ENCODE results near the gene MTRR.
"Not testable (repeated sequence)": the region's sequence is repeated elsewhere in the genome, so short reads cannot be mapped to it uniquely, and the experiment has no call there.

Gene MTRR

GRCh38 chr5:7902666-7903625 lies 34.0 kb downstream of the MTRR start:
- DNase-seq = no peak

DNA sequence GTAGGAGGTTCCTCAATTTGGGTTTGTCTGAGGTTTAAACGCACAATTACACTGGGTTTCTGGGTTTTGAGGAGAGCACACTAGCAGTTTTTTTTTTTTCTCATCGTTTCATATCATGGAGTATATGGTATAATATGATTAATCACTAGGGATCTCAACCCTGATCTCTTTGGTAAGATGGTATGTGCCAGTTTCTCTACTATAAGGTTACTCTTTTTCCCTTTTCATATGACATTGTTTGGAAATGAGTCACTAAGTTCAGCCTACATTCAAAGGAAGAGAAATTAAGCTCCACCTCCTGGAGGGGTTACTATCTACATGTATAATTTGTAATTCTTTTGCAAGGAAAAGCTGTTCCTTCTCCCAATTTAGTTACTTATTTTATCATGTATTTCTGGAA lies 35.2 kb downstream of the MTRR start:
- no peak for DNase-seq

DNA sequence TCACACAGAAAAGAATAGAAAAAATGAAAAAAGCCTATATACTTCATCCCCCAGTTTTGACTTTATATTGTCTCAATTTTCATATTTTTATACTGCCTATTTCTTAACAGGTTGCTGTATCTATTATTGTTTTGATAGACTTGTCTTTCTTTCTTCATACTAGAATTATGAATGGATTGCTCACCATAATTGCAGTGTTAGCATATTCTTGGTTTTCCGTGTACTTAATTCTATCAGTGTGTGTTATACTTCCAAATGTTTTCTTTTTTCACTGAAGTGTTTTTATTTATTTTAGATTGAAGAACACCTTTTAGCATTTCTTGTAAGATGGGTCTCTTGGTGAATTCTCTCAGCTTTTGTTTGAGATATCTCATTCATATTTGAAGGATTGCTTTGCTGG lies 38.7 kb downstream of the MTRR start:
- no peak for DNase-seq

DNA sequence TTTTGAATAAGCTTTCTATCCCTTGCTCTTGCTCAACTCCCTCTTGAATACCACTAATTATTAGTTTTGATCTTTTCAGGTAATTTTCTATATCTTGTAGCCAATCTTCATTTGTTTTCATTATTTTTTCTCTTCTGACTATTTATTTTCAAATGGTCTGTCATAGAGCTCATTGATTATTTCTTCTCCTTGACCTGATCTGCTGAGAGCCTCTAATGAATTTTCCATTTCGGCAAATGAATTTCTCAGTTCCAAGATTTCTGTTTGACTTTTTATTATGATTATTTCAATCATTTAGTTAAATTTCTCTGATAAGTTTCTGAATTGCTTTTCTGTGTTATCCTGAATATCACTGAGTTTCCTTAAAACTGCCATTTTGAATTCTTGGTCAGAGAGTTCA lies 39.4 kb downstream of the MTRR start:
- no peak for DNase-seq

- no peak for DNase-seq
Observed at GRCh38 chr5:7910738-7911428, 41.9 kb downstream of the MTRR start.

DNA sequence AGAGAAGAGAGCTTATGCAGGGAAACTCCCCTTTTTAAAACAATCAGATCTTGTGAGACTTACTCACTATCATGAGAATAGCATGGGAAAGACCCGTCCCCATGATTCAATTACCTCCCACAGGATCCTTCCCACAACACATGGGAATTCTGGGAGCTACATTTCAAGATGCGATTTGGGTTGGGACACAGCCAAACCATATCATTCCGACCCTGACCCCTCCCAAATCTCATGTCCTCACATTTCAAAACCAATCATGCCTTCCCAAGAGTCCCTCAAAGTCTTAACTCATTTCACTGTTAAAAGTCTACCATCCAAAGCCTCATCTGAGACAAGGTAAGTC lies 42.5 kb downstream of the MTRR start:
- not testable (repeated sequence) for DNase-seq

DNA sequence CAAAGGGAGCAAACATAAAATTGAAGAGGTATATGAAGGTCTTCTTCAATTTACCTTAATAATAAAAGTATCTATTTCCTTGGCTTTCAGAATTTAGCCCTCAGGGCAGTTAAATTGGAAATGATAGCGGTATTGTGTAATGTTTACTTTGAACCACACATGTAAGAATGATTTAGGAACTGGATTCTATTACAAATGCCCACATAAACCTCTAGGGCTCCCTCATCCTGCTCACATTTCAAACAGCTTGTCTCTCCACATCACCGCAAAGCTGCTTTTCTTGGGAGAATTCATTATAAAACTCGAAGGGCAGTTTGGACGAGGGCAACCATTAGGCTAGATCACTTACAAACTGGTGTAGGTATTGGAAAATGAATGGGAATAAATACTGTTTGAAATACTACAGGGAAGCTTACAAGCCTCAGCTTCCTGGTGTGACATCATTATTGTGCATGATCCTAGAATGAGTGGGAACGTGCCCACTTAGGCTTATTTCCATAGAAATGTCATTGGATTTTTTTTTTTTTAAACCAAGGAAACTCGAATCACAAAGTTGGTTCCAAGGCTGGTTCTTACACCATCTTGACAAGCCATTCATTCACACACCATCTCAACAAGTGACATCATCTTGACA lies 47.3 kb downstream of the MTRR start:
- DNase-seq = no peak

DNA sequence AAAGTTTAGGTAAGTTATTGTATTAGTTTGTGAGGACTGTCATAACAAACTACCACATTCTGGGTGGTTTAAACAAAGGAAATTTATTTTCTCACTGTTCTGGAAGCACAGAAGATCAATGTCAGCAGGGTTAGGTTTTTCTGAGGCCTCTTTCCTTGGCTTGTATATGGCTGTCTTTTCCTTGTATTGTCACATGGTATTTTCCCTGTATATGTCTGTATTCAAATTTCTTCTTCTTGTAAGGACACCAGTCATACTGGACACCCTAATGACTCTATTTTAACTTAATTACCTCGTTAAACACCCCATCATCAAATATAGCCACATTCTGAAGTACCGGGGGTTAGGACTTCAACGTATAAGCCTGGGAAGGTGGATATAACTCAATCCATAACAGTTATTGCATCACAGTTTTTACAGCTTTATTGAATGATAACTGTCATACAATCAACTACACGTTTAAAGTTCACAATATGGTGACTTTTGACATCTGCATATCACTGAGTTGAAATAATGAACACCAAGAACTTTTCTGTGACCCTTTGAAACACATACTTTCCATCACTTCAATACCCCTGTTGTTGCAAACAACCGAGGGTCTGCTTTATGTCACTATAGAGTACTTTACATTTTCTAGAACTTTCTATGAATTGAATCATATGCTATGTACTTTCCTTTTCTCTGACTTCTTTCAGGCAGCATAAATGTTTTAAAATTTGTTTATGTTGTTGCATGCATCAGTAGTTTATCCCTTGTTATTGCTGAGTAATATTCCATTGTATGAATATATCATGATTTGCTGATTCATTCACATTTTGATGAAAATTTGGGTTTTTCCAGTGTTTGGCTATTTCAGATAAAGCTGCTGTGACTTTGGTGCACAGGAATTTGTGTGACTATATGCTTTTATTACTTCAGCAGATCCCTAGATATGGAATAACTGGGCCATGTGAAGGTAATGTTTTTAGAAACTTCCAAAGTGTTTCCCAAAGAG lies 48.5 kb downstream of the MTRR start:
- DNase-seq = no peak

DNA sequence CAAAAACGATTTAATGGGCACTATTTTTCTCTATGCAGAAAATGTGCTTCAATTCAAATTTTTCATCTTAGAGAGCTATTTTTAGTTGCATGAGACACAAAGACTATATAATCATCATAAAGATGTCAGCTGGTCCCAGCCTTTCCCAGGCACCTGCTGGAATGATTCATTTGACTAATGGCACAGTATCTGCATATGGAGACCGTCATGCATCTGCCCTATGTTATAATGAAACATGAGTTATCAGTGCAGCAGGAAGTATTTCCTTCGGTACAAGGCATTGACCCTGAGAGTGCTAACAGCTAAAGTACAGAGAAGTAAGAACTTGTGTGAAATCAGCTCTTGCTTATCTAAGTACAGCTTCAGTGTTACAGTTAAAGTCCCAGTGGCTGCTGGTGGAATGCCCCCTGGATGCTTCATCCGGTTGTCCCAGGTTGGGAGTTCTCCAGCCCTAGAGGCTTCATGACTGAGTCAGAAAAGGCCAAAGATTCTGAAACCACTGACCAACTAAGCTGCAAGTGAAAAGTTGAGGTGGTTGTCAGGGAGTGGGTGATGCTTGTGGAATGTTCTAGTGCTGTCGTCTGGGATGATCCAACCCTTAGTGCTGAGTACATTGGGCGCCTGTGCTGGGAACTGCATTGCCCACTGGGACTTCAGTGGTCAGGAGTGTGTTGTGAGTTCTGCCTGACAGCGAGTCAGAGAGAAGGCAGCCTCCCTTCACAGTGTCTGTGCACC lies 57.2 kb downstream of the MTRR start:
- DNase-seq = no peak

DNA sequence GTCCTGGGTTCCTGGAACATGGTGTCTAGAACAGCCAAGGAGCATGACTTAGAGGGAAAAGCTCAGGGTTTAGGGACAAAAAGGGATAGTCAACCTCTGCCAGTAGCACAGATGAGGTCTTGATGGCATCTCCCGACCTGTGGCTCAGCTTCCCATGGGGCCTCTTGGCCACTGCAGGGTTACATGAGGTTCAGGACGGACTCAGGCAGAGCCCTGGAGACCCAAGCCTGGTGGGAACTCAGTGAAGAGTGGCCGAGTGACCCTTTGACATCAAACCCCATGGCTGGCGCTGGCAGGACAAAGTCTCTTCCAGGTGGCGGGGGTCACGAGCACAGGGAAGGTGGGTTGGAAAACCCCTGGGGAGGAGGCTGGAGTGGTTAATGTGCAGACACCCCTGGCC lies 57.8 kb downstream of the MTRR start:
- DNase-seq = no peak

GRCh38 chr5:7927466-7928375 lies 58.8 kb downstream of the MTRR start:
- no peak for DNase-seq

DNA sequence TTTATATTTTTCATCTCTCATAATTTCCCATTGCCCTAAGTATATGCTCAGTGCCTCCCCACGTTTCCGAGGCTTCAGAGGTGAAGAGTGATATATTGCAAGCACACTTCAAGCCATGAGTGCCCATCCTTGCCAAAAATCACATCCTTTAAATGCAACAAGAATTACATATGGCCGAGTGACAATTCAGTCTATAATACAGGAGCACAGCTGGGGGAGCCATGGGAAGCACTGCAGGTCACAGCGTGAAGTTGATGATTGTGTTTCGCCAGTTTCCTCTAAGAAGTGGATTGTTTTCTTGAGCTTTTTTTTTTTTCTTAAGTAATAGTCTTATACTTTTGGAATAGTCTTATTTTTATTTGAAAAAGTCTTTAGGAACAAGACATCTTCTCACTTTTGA lies 61.1 kb downstream of the MTRR start:
- DNase-seq = no peak

GRCh38 chr5:7941692-7942091 lies 72.7 kb downstream of the MTRR start:
- DNase-seq = no peak

DNA sequence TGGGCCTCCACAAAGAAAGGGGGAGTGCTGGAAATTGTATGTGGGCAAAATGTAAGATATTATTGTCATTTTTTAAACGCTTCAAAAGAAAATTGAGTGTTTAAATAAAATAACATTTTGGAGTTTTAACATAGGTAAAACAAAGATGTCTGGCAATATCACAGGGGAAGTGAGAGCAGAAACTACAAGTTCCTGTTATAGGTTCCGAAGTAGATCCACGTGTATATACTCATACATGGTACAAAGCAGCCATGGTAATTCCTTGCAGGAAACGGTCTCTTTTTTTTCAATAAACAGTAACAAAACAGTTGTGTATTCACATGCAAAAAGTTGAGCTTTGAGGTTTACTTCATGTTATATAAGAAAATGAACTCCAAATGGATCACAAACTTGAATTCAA lies 78.4 kb downstream of the MTRR start:
- no peak for DNase-seq
